Measurements from ENCODE around the gene PLA2G15.

Gene PLA2G15

DNA sequence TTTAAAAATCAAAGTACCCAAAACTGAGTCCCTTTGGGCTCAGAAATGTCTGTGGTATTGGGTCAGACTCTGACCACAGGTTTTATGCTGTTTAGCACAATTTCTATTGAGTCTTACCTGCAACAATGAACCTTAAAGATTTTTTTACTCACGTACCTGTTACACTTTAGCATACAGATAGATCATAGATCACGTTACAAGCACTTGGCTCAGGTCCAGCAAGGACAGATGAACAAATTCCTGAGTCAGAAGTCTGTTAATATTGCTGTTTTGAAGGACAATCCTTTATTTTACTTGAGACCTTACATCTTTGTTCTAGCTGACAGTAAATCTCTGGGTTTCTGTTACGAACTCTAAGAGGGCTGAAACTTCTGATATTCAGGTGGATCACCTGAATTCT lies 52.7 kb downstream of the PLA2G15 start:
- H3K4me3 ChIP-seq (ENCODE audit: low read depth, low read length): no peak overlapping the region
- H3K9me3 ChIP-seq (ENCODE audit: control insufficient read depth, insufficient read depth, low read length): no peaks in the 10 kb centered on the region
- H3K4me1 ChIP-seq (ENCODE audit: control insufficient read depth, insufficient read depth, low read length): no peaks in the 10 kb centered on the region
- peaks cover 19% of the 10 kb centered on the region for H3K36me3 ChIP-seq (ENCODE audit: control insufficient read depth, insufficient read depth, low read length)
- no peak overlapping the region for H3K9ac ChIP-seq (ENCODE audit: low read depth, low read length)
- no peaks in the 10 kb centered on the region for H3K27me3 ChIP-seq (ENCODE audit: control insufficient read depth, insufficient read depth, low read length)

DNA sequence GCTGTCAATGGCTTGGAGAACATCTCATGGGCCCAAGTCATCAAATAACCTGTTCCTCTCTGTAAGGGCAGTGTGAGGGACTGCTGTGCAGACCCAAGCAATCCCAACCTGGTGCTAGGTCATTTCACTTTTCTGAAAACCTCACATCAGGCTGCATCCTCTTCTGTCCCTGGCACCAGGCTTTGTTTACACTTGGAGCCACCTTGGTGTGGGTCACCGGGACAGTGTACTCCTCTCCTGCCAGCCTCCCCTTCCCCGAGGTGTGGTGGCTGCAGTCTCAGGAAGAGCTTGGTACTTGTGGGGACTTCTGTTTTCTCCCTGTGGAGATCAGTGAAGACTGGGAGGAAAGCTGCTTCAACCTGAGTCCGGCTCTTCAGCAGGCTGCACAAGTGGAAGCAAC lies 53.1 kb downstream of the PLA2G15 start:
- Histone ChIP-seq H3K4me1 (ENCODE audit: control insufficient read depth, insufficient read depth, low read length) (no peaks in the 10 kb centered on the region), H3K4me3 (ENCODE audit: low read depth, low read length) (no peak overlapping the region), H3K27me3 (ENCODE audit: control insufficient read depth, insufficient read depth, low read length) (no peaks in the 10 kb centered on the region), H3K9me3 (ENCODE audit: control insufficient read depth, insufficient read depth, low read length) (no peaks in the 10 kb centered on the region), H3K9ac (ENCODE audit: low read depth, low read length) (no peak overlapping the region), H3K36me3 (ENCODE audit: control insufficient read depth, insufficient read depth, low read length) (peaks cover 19% of the 10 kb centered on the region)

DNA sequence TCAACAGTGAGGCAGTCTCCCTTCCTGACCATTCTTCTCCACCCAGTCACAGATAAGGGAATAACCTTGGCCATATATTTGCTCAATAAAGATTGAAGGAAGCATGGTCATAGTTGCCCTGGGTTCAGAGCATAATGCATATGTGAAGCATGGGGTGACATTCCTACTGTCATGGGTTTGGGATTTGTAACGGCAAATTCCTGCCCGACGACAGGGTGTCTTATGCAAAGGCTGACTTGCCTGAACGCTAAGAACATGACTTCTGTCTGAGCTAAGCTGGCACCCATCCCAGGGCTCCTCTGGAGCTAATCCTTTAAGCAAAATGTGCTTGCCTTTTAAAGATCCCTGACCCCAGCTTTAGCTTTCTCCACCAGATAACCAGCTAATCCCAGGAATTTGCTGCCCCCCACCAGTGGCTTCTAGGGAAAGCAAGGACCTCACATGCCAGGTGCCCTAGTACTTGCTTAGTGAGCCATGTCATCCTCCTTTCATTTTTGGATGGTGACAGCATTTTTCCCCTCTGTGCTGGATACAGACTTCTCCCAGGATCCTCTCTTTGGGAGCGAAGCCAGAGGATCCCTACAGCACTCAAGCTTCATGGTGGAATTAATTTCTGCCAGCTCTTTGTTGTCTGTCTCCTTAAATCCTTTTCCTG lies 53.9 kb downstream of the PLA2G15 start:
- no peaks in the 10 kb centered on the region for H3K27me3 ChIP-seq (ENCODE audit: control insufficient read depth, insufficient read depth, low read length)
- H3K9me3 ChIP-seq (ENCODE audit: control insufficient read depth, insufficient read depth, low read length): no peaks in the 10 kb centered on the region
- no peak overlapping the region for H3K4me3 ChIP-seq (ENCODE audit: low read depth, low read length)
- H3K9ac ChIP-seq (ENCODE audit: low read depth, low read length): no peak overlapping the region
- no peaks in the 10 kb centered on the region for H3K4me1 ChIP-seq (ENCODE audit: control insufficient read depth, insufficient read depth, low read length)
- peaks cover 18% of the 10 kb centered on the region for H3K36me3 ChIP-seq (ENCODE audit: control insufficient read depth, insufficient read depth, low read length)

DNA sequence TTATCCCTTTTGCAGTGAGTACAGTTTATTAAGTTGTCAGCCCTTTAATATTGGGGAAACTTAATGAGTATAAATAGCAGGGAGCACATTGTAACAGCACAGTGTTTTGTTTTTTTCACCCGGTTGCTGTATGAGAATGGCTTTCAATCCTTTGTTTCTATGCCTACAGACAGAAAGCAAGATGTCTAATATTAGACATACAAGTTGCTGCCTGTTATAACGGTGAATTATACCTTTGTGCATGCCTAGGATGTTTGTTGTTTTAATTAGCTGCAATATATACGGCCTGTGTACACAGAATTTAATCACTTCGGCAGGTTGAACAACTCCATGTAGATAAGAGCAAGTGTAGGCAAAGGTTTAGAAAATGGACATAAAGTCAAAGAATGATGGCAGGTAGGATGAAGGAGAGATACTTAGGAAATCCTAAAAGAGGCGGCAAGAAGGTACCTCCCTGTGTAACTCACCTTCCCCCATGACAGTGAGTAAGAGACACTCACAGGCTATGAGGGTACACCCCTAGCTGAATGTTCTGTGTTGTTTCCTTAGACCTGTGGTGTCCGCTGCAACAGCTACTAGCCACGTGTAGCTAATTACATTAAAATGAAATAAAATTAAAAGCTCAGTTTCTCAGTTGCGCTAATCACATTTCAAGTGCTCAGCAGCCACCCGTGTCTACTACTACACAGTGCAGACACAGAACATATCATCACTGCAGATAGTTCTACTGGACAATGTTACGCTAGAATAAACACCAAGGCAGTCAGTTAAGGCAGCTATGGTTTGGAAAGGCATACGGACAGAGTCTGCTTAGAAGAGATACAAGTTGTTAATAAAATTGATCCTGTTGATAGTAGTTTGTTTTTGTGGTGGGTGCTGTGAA lies 54.6 kb downstream of the PLA2G15 start:
- H3K9me3 ChIP-seq (ENCODE audit: control insufficient read depth, insufficient read depth, low read length): no peaks in the 10 kb centered on the region
- no peak overlapping the region for H3K4me3 ChIP-seq (ENCODE audit: low read depth, low read length)
- H3K27me3 ChIP-seq (ENCODE audit: control insufficient read depth, insufficient read depth, low read length): no peaks in the 10 kb centered on the region
- H3K9ac ChIP-seq (ENCODE audit: low read depth, low read length): no peak overlapping the region
- peaks cover 18% of the 10 kb centered on the region for H3K36me3 ChIP-seq (ENCODE audit: control insufficient read depth, insufficient read depth, low read length)
- no peaks in the 10 kb centered on the region for H3K4me1 ChIP-seq (ENCODE audit: control insufficient read depth, insufficient read depth, low read length)

- H3K36me3 ChIP-seq (ENCODE audit: control insufficient read depth, insufficient read depth, low read length): peaks cover 20% of the 10 kb centered on the region
- H3K27me3 ChIP-seq (ENCODE audit: control insufficient read depth, insufficient read depth, low read length): no peaks in the 10 kb centered on the region
- no peaks in the 10 kb centered on the region for H3K9me3 ChIP-seq (ENCODE audit: control insufficient read depth, insufficient read depth, low read length)
- H3K4me1 ChIP-seq (ENCODE audit: control insufficient read depth, insufficient read depth, low read length): no peaks in the 10 kb centered on the region
- H3K9ac ChIP-seq (ENCODE audit: low read depth, low read length): no peak overlapping the region
- H3K4me3 ChIP-seq (ENCODE audit: low read depth, low read length): no peak overlapping the region
Observed at GRCh38 chr16:68300734-68301459, 55.7 kb downstream of the PLA2G15 start.

DNA sequence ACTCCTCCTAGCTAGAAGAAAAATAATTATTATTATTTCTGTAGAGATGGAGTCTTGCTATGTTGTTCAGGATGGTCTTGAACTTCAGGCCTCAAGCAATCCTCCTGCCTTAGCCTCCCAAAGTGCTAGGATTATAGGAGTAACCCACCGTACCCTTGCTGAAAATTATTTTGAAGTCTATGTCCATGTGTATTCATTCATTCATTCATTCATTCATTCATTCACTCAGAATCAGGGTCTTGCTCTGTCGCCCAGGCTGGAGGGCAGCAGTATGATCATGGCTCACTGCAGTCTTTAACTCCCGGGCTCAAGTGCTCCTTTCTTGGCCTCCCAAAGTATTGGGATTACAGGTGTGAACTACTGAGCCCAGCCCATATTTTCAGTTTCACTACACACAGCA lies 61.5 kb downstream of the PLA2G15 start:
- Histone ChIP-seq H3K36me3 (ENCODE audit: control insufficient read depth, insufficient read depth, low read length) (peaks cover 12% of the 10 kb centered on the region), H3K27me3 (ENCODE audit: control insufficient read depth, insufficient read depth, low read length) (no peaks in the 10 kb centered on the region), H3K9ac (ENCODE audit: low read depth, low read length) (no peak overlapping the region), H3K4me1 (ENCODE audit: control insufficient read depth, insufficient read depth, low read length) (peaks cover 3% of the 10 kb centered on the region), H3K9me3 (ENCODE audit: control insufficient read depth, insufficient read depth, low read length) (no peaks in the 10 kb centered on the region), H3K4me3 (ENCODE audit: low read depth, low read length) (no peak overlapping the region)

- H3K4me1 ChIP-seq (ENCODE audit: control insufficient read depth, insufficient read depth, low read length): peaks cover 3% of the 10 kb centered on the region
Observed at GRCh38 chr16:68309799-68310198, 64.6 kb downstream of the PLA2G15 start.

DNA sequence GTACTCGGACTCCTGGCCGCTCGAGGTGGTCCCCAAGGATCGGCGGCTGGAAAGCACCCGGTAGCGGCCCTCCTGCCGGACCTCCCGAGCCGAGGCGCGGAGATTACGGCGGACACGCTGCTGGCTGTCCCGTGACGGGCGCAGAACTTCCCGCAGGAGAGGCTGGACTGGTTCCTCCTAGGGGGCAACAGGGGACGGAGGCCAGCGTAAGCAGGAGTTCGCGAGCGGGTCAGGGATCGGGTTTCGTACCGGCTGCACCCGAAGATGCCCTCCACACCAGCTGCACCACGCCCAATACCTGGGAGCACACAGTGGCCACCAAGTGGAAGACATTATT lies 65.2 kb downstream of the PLA2G15 start:
- H3K36me3 ChIP-seq (ENCODE audit: control insufficient read depth, insufficient read depth, low read length): peaks cover 10% of the 10 kb centered on the region
- peaks cover 3% of the 10 kb centered on the region for H3K4me1 ChIP-seq (ENCODE audit: control insufficient read depth, insufficient read depth, low read length)
- no peaks in the 10 kb centered on the region for H3K27me3 ChIP-seq (ENCODE audit: control insufficient read depth, insufficient read depth, low read length)
- H3K9ac ChIP-seq (ENCODE audit: low read depth, low read length): peak overlapping the region; percentile 97
- no peaks in the 10 kb centered on the region for H3K9me3 ChIP-seq (ENCODE audit: control insufficient read depth, insufficient read depth, low read length)
- peak overlapping the region; percentile 98 for H3K4me3 ChIP-seq (ENCODE audit: low read depth, low read length)

More at GRCh38 chr16:68309799-68310198, 64.6 kb downstream of the PLA2G15 start:
- H3K9ac ChIP-seq (ENCODE audit: low read depth, low read length): peak overlapping the region; percentile 97
- no peaks in the 10 kb centered on the region for H3K27me3 ChIP-seq (ENCODE audit: control insufficient read depth, insufficient read depth, low read length)
- H3K36me3 ChIP-seq (ENCODE audit: control insufficient read depth, insufficient read depth, low read length): peaks cover 10% of the 10 kb centered on the region
- peak overlapping the region; percentile 98 for H3K4me3 ChIP-seq (ENCODE audit: low read depth, low read length)
- H3K9me3 ChIP-seq (ENCODE audit: control insufficient read depth, insufficient read depth, low read length): no peaks in the 10 kb centered on the region
